Astrocyte (in vitro differentiated cells and primary cell): ENCODE results near the gene NPIPA5. TPM values are rescaled to one million over a fixed set of nuclear protein-coding genes. Genes with fewer than 3 reads are reported as not detected.
"Not testable (repeated sequence)": the region's sequence is repeated elsewhere in the genome, so short reads cannot be mapped to it uniquely, and the experiment has no call there.

Source experiments
- DNase-seq: peaks from one replicate; pipeline ENCODE4 v3.0.0-alpha.2; 2010; ENCODE audit warnings: low read depth
- FAIRE-seq: peaks from 2 replicates; lab custom pipeline; 2011; peaks lifted over from hg19 to GRCh38; lab: Jason Lieb, UNC
- H2AFZ ChIP-seq: 2 replicates; pipeline ENCODE4 v1.6.0; 2012; ENCODE audit warnings: low read depth, low read length, inconsistent platforms
- H3K27ac ChIP-seq: 2 replicates; pipeline ENCODE4 v1.5.1; 2011; ENCODE audit warnings: low read depth, low read length, inconsistent platforms
- H3K27me3 ChIP-seq: 2 replicates; pipeline ENCODE4 v1.6.0; 2011; ENCODE audit warnings: low read length, inconsistent platforms; ENCODE audit not compliant: insufficient read depth
- H3K36me3 ChIP-seq: 2 replicates; pipeline ENCODE4 v1.5.1; 2011; ENCODE audit warnings: low read length, inconsistent platforms; ENCODE audit not compliant: insufficient read depth
- H3K4me1 ChIP-seq: 2 replicates; pipeline ENCODE4 v1.5.1; 2011; ENCODE audit warnings: low read length, inconsistent platforms; ENCODE audit not compliant: insufficient read depth
- H3K4me2 ChIP-seq: 2 replicates; pipeline ENCODE4 v1.6.0; 2012; ENCODE audit warnings: low read length, inconsistent platforms
- H3K4me3 ChIP-seq: 2 replicates; pipeline ENCODE4 v1.5.1; 2011; ENCODE audit warnings: low read depth, mild to moderate bottlenecking, low read length, inconsistent platforms; ENCODE audit not compliant: insufficient read depth
- H3K79me2 ChIP-seq: 2 replicates; pipeline ENCODE4 v1.6.0; 2012; ENCODE audit warnings: mild to moderate bottlenecking, low read length, inconsistent platforms; ENCODE audit not compliant: insufficient read depth
- H3K9ac ChIP-seq: 2 replicates; pipeline ENCODE4 v1.6.0; 2012; ENCODE audit warnings: mild to moderate bottlenecking, low read length, inconsistent platforms
- H3K9me3 ChIP-seq: 2 replicates; pipeline ENCODE4 v1.5.1; 2012; ENCODE audit warnings: low read depth, mild to moderate bottlenecking, low read length, inconsistent platforms; ENCODE audit not compliant: insufficient read depth
- H4K20me1 ChIP-seq: 2 replicates; pipeline ENCODE4 v1.6.0; 2012; ENCODE audit warnings: low read length, inconsistent platforms; ENCODE audit not compliant: insufficient read depth
- H3K27ac Mint-ChIP-seq: one replicate; pipeline ENCODE4 v1.8.0; 2021; ENCODE audit warnings: mild to moderate bottlenecking, mixed read lengths; ENCODE audit not compliant: unreplicated experiment
- H3K27me3 Mint-ChIP-seq: one replicate; pipeline ENCODE4 v1.8.0; 2021; ENCODE audit warnings: low read depth, mixed read lengths; ENCODE audit not compliant: unreplicated experiment
- H3K36me3 Mint-ChIP-seq: one replicate; pipeline ENCODE4 v1.8.0; 2021; ENCODE audit warnings: low read depth, mixed read lengths; ENCODE audit not compliant: unreplicated experiment
- H3K4me1 Mint-ChIP-seq: one replicate; pipeline ENCODE4 v1.8.0; 2021; ENCODE audit warnings: low read depth, mixed read lengths; ENCODE audit not compliant: unreplicated experiment
- H3K4me3 Mint-ChIP-seq: one replicate; pipeline ENCODE4 v1.8.0; 2021; ENCODE audit warnings: mild to moderate bottlenecking, moderate library complexity, mixed read lengths; ENCODE audit not compliant: unreplicated experiment
- H3K9me3 Mint-ChIP-seq: one replicate; pipeline ENCODE4 v1.8.0; 2021; ENCODE audit warnings: mild to moderate bottlenecking, mixed read lengths; ENCODE audit not compliant: unreplicated experiment
- total RNA-seq: library from RNA; stranded (reverse); gene quantifications from 2 replicates; pipeline ENCODE4 v1.2.1, GENCODE V29; 2021

The NPIPA5 gene
- total RNA-seq, 1 donor from 2014 or later: 0.82 TPM

DNA sequence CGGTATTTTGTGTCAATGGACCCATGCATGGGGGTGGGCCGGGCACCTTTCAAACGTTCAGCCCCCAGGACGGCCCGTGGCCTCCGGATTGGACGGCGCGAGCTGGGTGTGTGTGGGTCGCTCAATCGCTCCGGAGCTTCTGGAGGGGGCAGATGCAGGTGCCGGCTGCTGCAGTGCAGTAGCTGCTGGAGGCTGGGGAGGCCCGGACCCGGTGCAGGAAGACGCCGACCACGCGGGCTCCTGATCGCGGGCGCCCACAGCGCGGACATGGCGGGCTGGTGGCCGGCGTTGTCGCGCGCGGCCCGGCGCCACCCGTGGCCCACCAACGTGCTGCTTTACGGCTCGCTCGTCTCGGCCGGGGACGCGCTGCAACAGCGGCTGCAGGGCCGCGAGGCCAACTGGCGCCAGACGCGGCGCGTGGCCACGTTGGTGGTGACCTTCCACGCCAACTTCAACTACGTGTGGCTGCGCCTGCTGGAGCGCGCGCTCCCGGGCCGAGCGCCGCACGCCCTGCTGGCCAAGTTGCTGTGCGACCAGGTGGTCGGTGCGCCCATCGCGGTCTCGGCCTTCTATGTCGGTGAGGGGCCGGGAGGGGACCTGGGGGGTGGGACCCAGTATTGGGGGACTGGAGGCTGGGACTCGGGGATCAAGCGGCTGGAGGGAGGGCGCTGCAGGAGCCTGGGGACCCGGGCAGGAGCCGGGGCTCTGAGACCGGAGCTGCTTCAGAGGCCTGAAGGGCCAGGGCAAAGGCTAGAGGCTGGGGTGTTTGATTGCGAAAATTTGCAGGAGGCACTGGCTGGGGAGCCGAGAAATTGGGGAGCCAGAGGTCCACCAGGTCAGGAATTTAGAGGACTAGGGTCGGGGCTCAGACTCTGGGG lies 17.8 kb upstream of the NPIPA5 start, which contains the start of gene MPV17L:
MPV17L (plus strand) TSS at position 124 of the 878 bp plus-strand sequence; CDS start at position 268, 144 bp downstream.
- Mint-ChIP-seq H3K4me3 (peak within 1 kb of the TSS; percentile 76), H3K27me3 (peaks cover 25% of the 10 kb centered on the region)
- H3K36me3 ChIP-seq, FAIRE-seq, H3K36me3 Mint-ChIP-seq, H3K9me3 ChIP-seq, H3K4me1 Mint-ChIP-seq, H3K27ac ChIP-seq, H3K27ac Mint-ChIP-seq, H3K9me3 Mint-ChIP-seq, H4K20me1 ChIP-seq, H3K4me1 ChIP-seq, H3K79me2 ChIP-seq, H3K27me3 ChIP-seq, H3K9ac ChIP-seq: not testable (repeated sequence)
- Histone ChIP-seq H3K4me3 (peak within 1 kb of the TSS; percentile 33), H2AFZ (peak within 1 kb of the TSS; percentile 89), H3K4me2 (peak within 1 kb of the TSS; percentile 86)
- peak; percentile 2 for DNase-seq

- H3K9me3 ChIP-seq, H3K4me3 Mint-ChIP-seq, H3K4me1 Mint-ChIP-seq, H3K4me1 ChIP-seq, H3K4me2 ChIP-seq, DNase-seq, H2AFZ ChIP-seq, H3K27ac ChIP-seq, FAIRE-seq, H3K4me3 ChIP-seq, H3K79me2 ChIP-seq, H3K27me3 ChIP-seq, H3K9ac ChIP-seq, H3K36me3 Mint-ChIP-seq, H4K20me1 ChIP-seq, H3K36me3 ChIP-seq, H3K9me3 Mint-ChIP-seq, H3K27ac Mint-ChIP-seq: not testable (repeated sequence)
- H3K27me3 Mint-ChIP-seq: peaks cover 20% of the 10 kb centered on the region
Observed at GRCh38 chr16:15393025-15393424, 14.9 kb upstream of the NPIPA5 start.

DNA sequence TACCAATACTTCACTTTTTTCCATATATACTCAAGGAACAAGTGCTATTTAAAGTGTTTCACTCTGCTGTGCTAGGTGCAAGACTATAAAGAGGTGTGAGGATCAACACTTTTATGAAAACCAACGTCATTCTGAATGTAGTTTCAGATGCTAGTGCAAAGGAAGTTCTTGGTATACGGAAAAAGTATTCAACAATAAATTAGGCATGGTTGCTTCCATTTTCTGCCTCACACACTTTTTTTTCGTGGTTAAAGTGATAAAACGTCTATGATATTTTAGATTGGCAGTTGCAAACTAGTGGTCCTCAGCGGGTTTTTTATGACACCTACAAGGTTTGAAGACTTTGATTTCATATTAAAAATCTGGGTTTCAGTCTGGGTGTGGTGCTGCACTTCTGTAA lies 11.8 kb upstream of the NPIPA5 start:
- not testable (repeated sequence) for H3K36me3 Mint-ChIP-seq, H2AFZ ChIP-seq, FAIRE-seq, H3K9ac ChIP-seq, H3K4me1 Mint-ChIP-seq, H3K27me3 Mint-ChIP-seq, H3K4me2 ChIP-seq, H4K20me1 ChIP-seq, H3K27ac ChIP-seq, H3K4me1 ChIP-seq, H3K79me2 ChIP-seq, H3K4me3 ChIP-seq, H3K9me3 ChIP-seq, H3K9me3 Mint-ChIP-seq, H3K27me3 ChIP-seq, H3K4me3 Mint-ChIP-seq, H3K36me3 ChIP-seq, DNase-seq, H3K27ac Mint-ChIP-seq

DNA sequence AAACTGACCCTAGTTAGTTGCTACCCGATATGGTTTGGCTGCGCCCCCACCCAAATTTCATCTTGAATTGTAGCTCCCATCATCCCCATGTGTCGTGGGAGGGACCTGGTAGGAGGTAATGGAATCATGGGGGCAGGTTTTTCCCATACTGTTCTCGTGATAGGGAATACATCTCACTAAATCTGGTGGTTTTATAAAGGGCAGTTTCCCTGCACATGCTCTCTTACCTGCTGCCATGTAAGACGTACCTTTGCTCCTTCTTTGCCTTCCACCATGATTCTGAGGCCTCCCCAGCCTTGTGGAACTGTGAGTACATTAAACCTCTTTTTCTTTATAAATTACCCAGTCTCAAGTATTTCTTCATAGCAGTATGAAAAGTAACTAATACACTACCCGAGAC lies 10.0 kb upstream of the NPIPA5 start:
- not testable (repeated sequence) for H3K36me3 ChIP-seq, H3K36me3 Mint-ChIP-seq, H3K27ac Mint-ChIP-seq, H4K20me1 ChIP-seq, H3K4me1 ChIP-seq, H3K27me3 Mint-ChIP-seq, H3K9ac ChIP-seq, H3K27ac ChIP-seq, H3K27me3 ChIP-seq, FAIRE-seq, H3K4me2 ChIP-seq, DNase-seq, H3K9me3 ChIP-seq, H3K79me2 ChIP-seq, H3K4me3 ChIP-seq, H3K9me3 Mint-ChIP-seq, H2AFZ ChIP-seq, H3K4me1 Mint-ChIP-seq, H3K4me3 Mint-ChIP-seq

DNA sequence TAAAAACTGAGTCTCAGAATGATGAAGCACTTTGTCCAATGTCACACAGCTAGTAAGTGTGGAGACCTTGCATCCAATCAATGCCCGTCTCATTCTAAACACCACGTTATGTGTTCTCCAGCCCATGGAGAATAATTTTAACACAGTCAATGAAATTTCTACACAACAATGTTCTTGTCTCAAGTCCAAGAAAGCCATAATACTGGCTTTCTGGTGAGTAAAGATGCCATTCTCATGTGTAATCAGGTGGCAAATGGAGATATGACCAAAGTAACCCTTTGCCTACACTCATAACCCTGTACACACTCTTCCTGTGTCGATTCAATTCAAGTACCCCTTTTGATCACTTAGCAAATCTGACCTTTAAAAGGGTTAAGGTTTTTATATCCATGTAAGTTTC lies 4.7 kb upstream of the NPIPA5 start:
- H3K9me3 ChIP-seq, H4K20me1 ChIP-seq, H3K27ac Mint-ChIP-seq, H3K4me3 Mint-ChIP-seq, H3K4me1 Mint-ChIP-seq, H3K4me3 ChIP-seq, FAIRE-seq, H3K4me2 ChIP-seq, H2AFZ ChIP-seq, H3K9me3 Mint-ChIP-seq, H3K36me3 ChIP-seq, H3K27ac ChIP-seq, H3K4me1 ChIP-seq, H3K36me3 Mint-ChIP-seq, H3K27me3 Mint-ChIP-seq, H3K27me3 ChIP-seq, H3K9ac ChIP-seq, H3K79me2 ChIP-seq: not testable (repeated sequence)
- DNase-seq: peak; percentile 32

- not testable (repeated sequence) for H3K27me3 ChIP-seq, FAIRE-seq, H3K79me2 ChIP-seq, H3K9me3 Mint-ChIP-seq, H3K27ac Mint-ChIP-seq, H3K4me3 Mint-ChIP-seq, H3K9me3 ChIP-seq, H3K4me2 ChIP-seq, H3K27me3 Mint-ChIP-seq, H3K27ac ChIP-seq, H3K9ac ChIP-seq, H2AFZ ChIP-seq, H3K4me3 ChIP-seq, H3K36me3 Mint-ChIP-seq, DNase-seq, H3K4me1 ChIP-seq, H4K20me1 ChIP-seq, H3K36me3 ChIP-seq, H3K4me1 Mint-ChIP-seq
Observed at GRCh38 chr16:15357495-15357894, 20.6 kb downstream of the NPIPA5 start.
